GM19035 (cell line): ENCODE results near the gene RSPH4A.
"Not testable (repeated sequence)": the region's sequence is repeated elsewhere in the genome, so short reads cannot be mapped to it uniquely, and the experiment has no call there.

Source experiments
- ATAC-seq: cut with Tn5 transposase; IDR thresholded peaks from one replicate; pipeline ENCODE4 v1.9.1; 2021; ENCODE audit not compliant: unreplicated experiment

The RSPH4A gene

DNA sequence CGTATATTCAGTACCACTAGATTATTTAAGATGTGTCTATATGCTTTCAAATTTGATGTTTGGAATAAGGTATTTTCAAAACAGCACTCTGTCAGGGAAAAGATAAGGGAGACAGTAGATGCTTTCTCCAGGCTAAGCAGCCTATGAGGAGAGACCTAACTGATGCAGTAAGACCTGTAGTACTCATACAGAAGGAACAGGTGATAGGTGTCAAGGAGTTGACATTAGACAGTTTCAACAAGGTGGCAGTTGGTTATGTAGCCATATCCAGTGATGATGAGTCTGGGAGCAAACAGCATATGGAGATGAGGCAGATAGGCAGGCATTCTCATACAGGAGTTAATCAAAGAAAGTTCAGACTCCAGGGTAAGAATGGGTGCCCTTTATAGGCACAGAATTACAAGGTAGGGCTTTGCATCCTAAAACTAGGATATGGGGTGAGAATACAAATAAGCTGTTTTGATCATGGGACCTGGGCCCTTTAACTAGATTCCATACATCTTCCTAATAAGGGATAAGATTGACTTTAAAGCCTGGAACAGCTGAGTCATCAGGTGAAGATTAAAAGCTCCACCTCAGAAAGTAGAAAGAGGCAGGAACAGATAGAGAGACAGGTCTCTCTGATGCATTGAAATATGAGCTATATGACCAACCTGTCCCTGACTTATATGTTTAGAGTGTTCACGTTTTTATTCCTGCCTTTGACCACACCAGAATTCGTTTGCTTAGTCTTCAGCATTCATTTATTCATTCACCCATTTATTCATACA lies 7.9 kb downstream of the RSPH4A start:
- no peak for ATAC-seq

- no peak for ATAC-seq
Measured at GRCh38 chr6:116625872-116626271, 9.6 kb downstream of the RSPH4A start.

DNA sequence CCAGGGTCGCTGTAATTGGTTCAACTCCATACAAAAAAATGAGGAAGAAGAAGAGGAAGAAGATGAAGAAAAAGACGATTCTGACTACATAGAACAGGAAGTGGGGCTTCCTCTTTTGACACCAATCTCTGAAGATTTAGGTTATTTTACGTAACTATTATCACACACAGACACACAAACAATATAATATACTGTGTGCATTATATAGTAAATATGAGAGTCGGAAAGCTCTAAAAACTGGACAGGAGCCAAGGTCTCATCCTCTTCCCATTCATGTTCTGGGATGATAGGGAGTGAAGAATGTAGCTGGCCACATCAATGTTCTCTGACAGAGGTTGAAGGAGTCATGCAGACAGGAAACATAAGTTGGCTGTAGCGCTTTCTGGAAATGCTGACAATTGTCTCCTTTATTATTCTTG lies 13.3 kb downstream of the RSPH4A start:
- ATAC-seq: no peak

- ATAC-seq: no peak
Measured at GRCh38 chr6:116631379-116631990, 15.2 kb downstream of the RSPH4A start.

GRCh38 chr6:116633685-116634084 lies 17.4 kb downstream of the RSPH4A start:
- no peak for ATAC-seq

GRCh38 chr6:116648156-116648555 lies 31.9 kb downstream of the RSPH4A start:
- ATAC-seq: no peak

- no peak for ATAC-seq
Measured at GRCh38 chr6:116649129-116649528, 32.9 kb downstream of the RSPH4A start.

GRCh38 chr6:116651916-116652315 lies 35.6 kb downstream of the RSPH4A start:
- ATAC-seq: no peak

GRCh38 chr6:116661594-116661993 lies 45.3 kb downstream of the RSPH4A start:
- ATAC-seq: no peak

DNA sequence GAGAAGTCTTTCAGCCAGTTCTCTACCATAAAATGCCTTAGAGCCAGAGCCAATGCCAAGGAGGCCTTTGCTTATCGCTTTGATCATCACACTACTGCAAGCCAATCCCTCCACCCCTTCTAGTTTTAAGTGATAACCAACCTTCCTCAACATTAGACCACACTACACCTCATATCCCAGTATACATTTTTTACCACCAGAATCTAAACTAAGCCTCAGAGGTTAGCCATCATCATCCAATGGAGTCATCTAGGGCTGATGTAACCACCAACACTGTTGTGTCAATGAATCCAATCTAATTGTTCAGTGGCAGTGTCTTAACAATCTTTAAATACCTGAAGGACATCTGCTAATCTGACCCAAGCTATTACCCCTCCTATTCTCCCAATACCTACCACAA lies 45.9 kb downstream of the RSPH4A start:
- no peak for ATAC-seq

GRCh38 chr6:116663308-116663707 lies 47.0 kb downstream of the RSPH4A start:
- ATAC-seq: no peak

- not testable (repeated sequence) for ATAC-seq
Measured at GRCh38 chr6:116664169-116664568, 47.9 kb downstream of the RSPH4A start.

DNA sequence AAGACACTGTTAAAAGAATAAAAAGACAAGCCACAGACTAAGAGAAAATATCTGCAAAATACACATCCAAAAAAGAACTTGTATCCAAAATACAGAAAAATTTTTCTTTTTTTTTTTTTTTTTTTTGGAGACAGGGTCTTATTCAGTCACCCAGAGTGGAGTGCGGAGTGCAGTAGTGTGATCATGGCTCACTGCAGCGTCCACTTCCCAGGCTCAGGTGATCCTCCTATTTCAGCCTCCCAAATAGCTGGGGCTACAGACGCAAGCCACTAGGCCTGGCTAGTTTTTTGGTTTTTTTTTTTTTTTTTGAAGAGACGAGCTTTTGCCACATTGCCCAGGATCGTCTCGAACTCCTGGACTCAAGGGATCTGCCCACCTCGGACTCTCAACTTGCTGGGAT lies 49.2 kb downstream of the RSPH4A start:
- ATAC-seq: no peak

DNA sequence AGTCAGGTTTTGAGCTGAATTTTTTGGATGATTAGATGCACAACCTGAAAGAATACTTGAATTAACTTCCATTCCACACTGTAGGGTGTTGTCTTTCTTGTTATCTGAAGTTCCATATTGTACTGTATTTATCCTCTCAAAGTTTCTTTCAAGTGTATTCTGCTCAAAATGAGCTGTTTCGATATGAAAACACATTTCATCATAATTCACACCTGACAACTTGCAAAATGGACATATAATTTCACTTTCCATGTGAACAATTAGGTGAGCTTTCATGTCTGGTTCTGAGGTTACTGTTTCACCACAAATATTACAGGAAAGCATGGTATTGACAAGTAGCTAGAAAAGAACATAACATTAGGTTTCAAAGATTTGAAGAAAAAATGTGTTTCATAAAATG lies 50.6 kb downstream of the RSPH4A start:
- peak; percentile 41 for ATAC-seq

DNA sequence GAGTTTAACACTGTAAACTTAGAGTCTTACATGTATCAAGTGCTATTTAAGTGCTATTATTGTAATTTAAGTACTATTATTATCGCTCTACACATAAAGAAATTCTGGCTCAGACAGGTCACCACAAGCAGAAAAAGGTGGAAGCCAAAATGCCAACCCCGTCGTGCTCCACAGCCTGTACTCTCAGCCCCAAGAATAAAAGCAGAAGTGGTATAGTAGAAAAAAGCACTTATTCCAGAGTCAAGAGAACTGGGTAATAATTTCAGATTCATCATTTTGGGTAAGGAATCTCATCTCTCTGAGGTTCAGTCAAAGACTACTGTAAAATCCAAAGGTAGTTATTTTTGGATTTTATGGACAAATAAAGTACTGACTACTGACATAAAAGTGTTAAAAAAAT lies 51.3 kb downstream of the RSPH4A start:
- ATAC-seq: peak; percentile 28

GRCh38 chr6:116672306-116672705 lies 56.0 kb downstream of the RSPH4A start:
- no peak for ATAC-seq

DNA sequence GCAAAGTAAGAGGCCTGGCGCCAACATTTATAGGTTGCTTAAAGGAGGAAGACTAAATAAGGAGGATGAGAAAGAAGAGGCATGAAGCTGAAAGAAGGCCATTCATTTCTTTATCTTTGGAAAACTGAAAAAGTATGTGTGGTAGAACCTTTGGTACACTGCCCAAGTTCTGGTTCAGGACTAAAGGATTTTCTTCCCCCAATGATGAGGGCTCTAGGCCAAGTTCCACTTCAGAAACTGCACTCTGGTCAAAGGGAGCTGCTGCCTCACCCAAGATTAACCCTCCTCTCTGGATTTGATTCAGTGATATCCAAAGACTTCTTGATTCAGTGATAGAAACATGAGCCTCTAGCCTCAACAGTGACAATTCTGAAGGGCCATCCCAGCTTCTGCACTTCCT lies 59.7 kb downstream of the RSPH4A start:
- ATAC-seq: no peak

DNA sequence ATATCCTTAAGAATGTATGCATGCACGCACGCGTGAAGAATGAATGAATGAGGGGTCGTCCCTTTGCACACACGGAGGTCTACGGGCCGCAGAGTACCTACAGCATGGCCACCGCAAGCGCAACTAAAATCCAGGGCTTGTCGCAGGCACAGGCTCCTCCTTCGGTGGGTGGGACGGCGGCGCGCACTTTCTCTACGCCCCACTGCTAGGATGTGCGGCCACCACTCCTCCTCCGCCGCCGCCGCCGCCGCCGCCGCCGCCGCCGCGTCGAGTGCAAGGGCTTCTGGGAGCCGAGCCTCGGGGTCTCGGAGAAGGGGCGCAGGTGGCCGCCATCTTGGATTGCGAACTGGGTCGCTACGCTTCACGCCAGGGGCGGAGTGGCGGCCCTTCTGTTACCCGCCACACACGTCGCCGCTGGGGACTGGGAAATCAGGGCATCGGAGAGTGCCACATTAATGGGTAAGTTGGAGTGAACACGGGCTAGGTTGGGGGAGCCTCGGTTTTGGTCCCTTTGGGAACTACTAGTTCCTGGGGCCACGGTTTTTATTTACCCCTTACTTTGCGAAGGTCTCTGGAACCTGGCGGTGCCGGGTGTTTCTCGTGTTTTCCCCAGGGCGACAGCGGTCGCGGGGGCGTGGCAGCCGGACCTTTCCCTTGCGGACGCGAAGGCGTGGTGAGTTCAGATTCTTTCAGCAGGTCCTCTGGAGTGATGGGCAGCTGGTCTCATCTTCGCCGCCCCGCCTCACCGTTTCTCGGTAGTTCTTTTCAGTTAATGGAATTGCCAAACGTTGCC lies 64.8 kb downstream of the RSPH4A start, which contains the start of gene KPNA5:
TSS of gene KPNA5 (plus strand) at position 332 of the 793 bp plus-strand sequence. CDS start at position 456, 124 bp downstream.
- peak; percentile 94 for ATAC-seq

GRCh38 chr6:116682334-116682712 lies 66.0 kb downstream of the RSPH4A start:
- peak; percentile 13 for ATAC-seq
